ENCODE data around the gene MCTP1.

Gene MCTP1

GRCh38 chr5:95222836-95223235, 62.1 kb downstream of the MCTP1 start:
- in situ Hi-C loops (cut with HindIII; ENCODE audit: low pct_ligation_motif_present, low sequenced_read_pairs), result no loop called here
- Histone ChIP-seq H3K4me3 (ENCODE audit: low read depth, low read length) (no peak overlapping the region), H3K36me3 (replicated peaks) (no peaks in the 10 kb centered on the region), H3K27ac (no peak overlapping the region), H3K27me3 (replicated peaks) (no peaks in the 10 kb centered on the region)
- DNase-seq, result no peak
- no peak for TF ChIP-seq CTCF (IDR thresholded peaks at IDR 0.05; ENCODE audit: low read depth, low read length, missing control alignments)

- Histone ChIP-seq H3K27ac (no peak overlapping the region), H3K27me3 (replicated peaks) (no peaks in the 10 kb centered on the region), H3K36me3 (replicated peaks) (no peaks in the 10 kb centered on the region), H3K4me3 (ENCODE audit: low read depth, low read length) (no peak overlapping the region)
- TF ChIP-seq CTCF (IDR thresholded peaks at IDR 0.05; ENCODE audit: low read depth, low read length, missing control alignments), result no peak
- no peak for DNase-seq
- in situ Hi-C loops (cut with HindIII; ENCODE audit: low pct_ligation_motif_present, low sequenced_read_pairs), result no loop called here
Measured at GRCh38 chr5:95221234-95221633, 63.7 kb downstream of the MCTP1 start.

- Histone ChIP-seq H3K27ac (no peak overlapping the region), H3K4me3 (ENCODE audit: low read depth, low read length) (no peak overlapping the region), H3K27me3 (replicated peaks) (no peaks in the 10 kb centered on the region), H3K36me3 (replicated peaks) (no peaks in the 10 kb centered on the region)
- no peak for DNase-seq
- in situ Hi-C loops (cut with HindIII; ENCODE audit: low pct_ligation_motif_present, low sequenced_read_pairs), result no loop called here
- TF ChIP-seq CTCF (IDR thresholded peaks at IDR 0.05; ENCODE audit: low read depth, low read length, missing control alignments), result no peak
Measured at GRCh38 chr5:95220381-95220780, 64.5 kb downstream of the MCTP1 start.

GRCh38 chr5:95219411-95219810, 65.5 kb downstream of the MCTP1 start:
- Histone ChIP-seq H3K27ac (no peak overlapping the region), H3K27me3 (replicated peaks) (no peaks in the 10 kb centered on the region), H3K36me3 (replicated peaks) (no peaks in the 10 kb centered on the region), H3K4me3 (ENCODE audit: low read depth, low read length) (no peak overlapping the region)
- no peak for TF ChIP-seq CTCF (IDR thresholded peaks at IDR 0.05; ENCODE audit: low read depth, low read length, missing control alignments)
- DNase-seq, result no peak
- in situ Hi-C loops (cut with HindIII; ENCODE audit: low pct_ligation_motif_present, low sequenced_read_pairs), result no loop called here

- no peak for TF ChIP-seq CTCF (IDR thresholded peaks at IDR 0.05; ENCODE audit: low read depth, low read length, missing control alignments)
- DNase-seq, result no peak
- Histone ChIP-seq H3K36me3 (replicated peaks) (no peaks in the 10 kb centered on the region), H3K27me3 (replicated peaks) (no peaks in the 10 kb centered on the region), H3K27ac (no peak overlapping the region), H3K4me3 (ENCODE audit: low read depth, low read length) (no peak overlapping the region)
- in situ Hi-C loops (cut with HindIII; ENCODE audit: low pct_ligation_motif_present, low sequenced_read_pairs), result no loop called here
Measured at GRCh38 chr5:95217881-95218280, 67.0 kb downstream of the MCTP1 start.

GRCh38 chr5:95217351-95217750, 67.5 kb downstream of the MCTP1 start:
- Histone ChIP-seq H3K27me3 (replicated peaks) (no peaks in the 10 kb centered on the region), H3K27ac (no peak overlapping the region), H3K4me3 (ENCODE audit: low read depth, low read length) (no peak overlapping the region), H3K36me3 (replicated peaks) (no peaks in the 10 kb centered on the region)
- DNase-seq, result no peak
- no peak for TF ChIP-seq CTCF (IDR thresholded peaks at IDR 0.05; ENCODE audit: low read depth, low read length, missing control alignments)
- in situ Hi-C loops (cut with HindIII; ENCODE audit: low pct_ligation_motif_present, low sequenced_read_pairs), result no loop called here

Measured in brain microvascular endothelial cell (primary cell).